SK-N-SH (cell line): Measurements from ENCODE around the gene APBA2. TPM values are rescaled to one million over a fixed set of nuclear protein-coding genes. Genes with fewer than 3 reads are reported as not detected.

Experiments
- CTCF ChIA-PET: fragments of 300-600, 350-600 bp; formaldehyde crosslinking; extraction: SDS; loops from one replicate; lab custom pipeline; 2021; lab: Yijun Ruan, JAX
- POLR2A ChIA-PET: fragments of 350-600 bp; sonication (Branson Sonifier 250); formaldehyde crosslinking; extraction: SDS; loops from one replicate; lab custom pipeline; 2020; ENCODE audit warnings: antibody characterized with exemption, inconsistent platforms; lab: Yijun Ruan, JAX
- DNase-seq: peaks from one replicate; pipeline ENCODE4 v3.0.0; 2012
- H2AFZ ChIP-seq: fragments of 200-600 bp; sonication (generic); 2 replicates; pipeline ENCODE4 v1.8.1; 2016; ENCODE audit warnings: antibody characterized with exemption, mild to moderate bottlenecking, low read depth
- H3F3A ChIP-seq: fragments of 200-600 bp; sonication (generic); replicated peaks from 2 replicates; pipeline ENCODE3; 2016; ENCODE audit warnings: antibody characterized with exemption, mild to moderate bottlenecking; ENCODE audit not compliant: insufficient read depth
- H3K27ac ChIP-seq, 2 experiments: fragments of 200-500 bp in 1 of 2; fragments of 200-600 bp in 1 of 2; sonication (Bioruptor generic) in 1 of 2; sonication (generic), shearing (Covaris generic) in 1 of 2; 2 replicates each; pipeline versions ENCODE4 v1.5.1 to v1.6.1; 2014 to 2016; ENCODE audit warnings: low read depth in 2 of 2, inconsistent platforms in 1 of 2, low read length in 1 of 2, mild to moderate bottlenecking in 1 of 2, mixed read lengths in 1 of 2
- H3K27me3 ChIP-seq: fragments of 200-600 bp; sonication (generic), shearing (Covaris generic); 2 replicates; pipeline ENCODE4 v1.6.1; 2016; ENCODE audit warnings: mixed run types; ENCODE audit not compliant: insufficient read depth
- H3K36me3 ChIP-seq, 2 experiments: fragments of 200-500 bp in 1 of 2; fragments of 200-600 bp in 1 of 2; sonication (Bioruptor generic) in 1 of 2; sonication (generic) in 1 of 2; replicated peaks in 1 of 2; 2 replicates each; pipeline versions ENCODE3 to v1.5.1; 2014 to 2016; ENCODE audit warnings: low read length in 1 of 2, mild to moderate bottlenecking in 1 of 2; ENCODE audit not compliant: insufficient read depth in 2 of 2, control insufficient read depth in 1 of 2
- H3K4me1 ChIP-seq, 2 experiments: fragments of 200-500 bp in 1 of 2; fragments of 200-600 bp in 1 of 2; sonication (Bioruptor generic) in 1 of 2; sonication (generic), shearing (Covaris generic) in 1 of 2; 2 replicates each; pipeline versions ENCODE4 v1.5.1 to v1.6.1; 2014 to 2016; ENCODE audit warnings: low read depth in 1 of 2, low read length in 1 of 2, mixed run types in 1 of 2; ENCODE audit not compliant: insufficient read depth in 2 of 2, control insufficient read depth in 1 of 2
- H3K4me2 ChIP-seq: fragments of 200-600 bp; sonication (generic), shearing (Covaris generic); 2 replicates; pipeline ENCODE4 v1.6.1; 2017; ENCODE audit warnings: mixed run types
- H3K4me3 ChIP-seq, 2 experiments: fragments of 200-500 bp in 1 of 2; fragments of 200-600 bp in 1 of 2; sonication (Bioruptor generic) in 1 of 2; sonication (generic), shearing (Covaris generic) in 1 of 2; 2 replicates each; pipeline versions ENCODE4 v1.5.1 to v1.8.1; 2014 to 2016; ENCODE audit warnings: low read depth in 2 of 2, inconsistent platforms in 1 of 2, low read length in 1 of 2, mild to moderate bottlenecking in 1 of 2, mixed read lengths in 1 of 2, moderate library complexity in 1 of 2
- H3K79me2 ChIP-seq: fragments of 200-600 bp; sonication (generic); 2 replicates; pipeline ENCODE4 v1.8.1; 2017; ENCODE audit warnings: mild to moderate bottlenecking; ENCODE audit not compliant: insufficient read depth
- H3K9ac ChIP-seq: fragments of 200-600 bp; sonication (generic); 2 replicates; pipeline ENCODE4 v1.6.1; 2017; ENCODE audit warnings: mixed run types
- H3K9me2 ChIP-seq: fragments of 200-600 bp; sonication (generic); 2 replicates; pipeline ENCODE4 v1.6.1; 2017; ENCODE audit warnings: mixed run types
- H3K9me3 ChIP-seq: fragments of 200-600 bp; sonication (generic); 2 replicates; pipeline ENCODE4 v1.6.1; 2017; ENCODE audit warnings: mixed run types, mild to moderate bottlenecking, moderate library complexity
- H4K20me1 ChIP-seq: fragments of 200-600 bp; sonication (generic); 2 replicates; pipeline ENCODE4 v1.6.1; 2017; ENCODE audit warnings: mild to moderate bottlenecking, mixed run types; ENCODE audit not compliant: insufficient read depth
- CTCF ChIP-seq: fragments of 200-600 bp; sonication (generic); IDR thresholded peaks from 2 replicates; pipeline ENCODE4 v1.6.1; 2017; ENCODE audit warnings: antibody characterized with exemption, mild to moderate bottlenecking, moderate library complexity
- ELF1 ChIP-seq: IDR thresholded peaks from 2 replicates; pipeline ENCODE4 v1.4.0; 2012
- GATA2 ChIP-seq: sonication (generic); formaldehyde crosslinking; IDR thresholded peaks from 2 replicates; pipeline ENCODE4 v1.5.0; 2020; ENCODE audit warnings: mild to moderate bottlenecking, missing genetic modification reagents
- MEF2A ChIP-seq: IDR thresholded peaks from 2 replicates; pipeline ENCODE4 v1.4.0; 2012; ENCODE audit warnings: low read depth, borderline replicate concordance
- PBX3 ChIP-seq: IDR thresholded peaks from 2 replicates; pipeline ENCODE4; 2012
- POLR2AphosphoS5 ChIP-seq: IDR thresholded peaks from 2 replicates; pipeline ENCODE4 v1.6.1; 2012; ENCODE audit warnings: low read depth, low read length
- RAD21 ChIP-seq: IDR thresholded peaks from 2 replicates; pipeline ENCODE4 v1.6.1; 2012; ENCODE audit warnings: mild to moderate bottlenecking, low read length
- RCOR1 ChIP-seq: fragments of 150-350 bp; IDR thresholded peaks from 2 replicates; pipeline ENCODE4 v1.6.1; 2017; ENCODE audit warnings: antibody characterized with exemption, low read length
- SMC3 ChIP-seq: IDR thresholded peaks from 2 replicates; pipeline ENCODE4 v1.6.1; 2012; ENCODE audit warnings: low read depth, low read length, improper control_type of control experiment
- TAF1 ChIP-seq: IDR thresholded peaks from 2 replicates; pipeline ENCODE4 v1.6.1; 2012; ENCODE audit warnings: low read depth, mild to moderate bottlenecking, low read length, moderate library complexity, borderline replicate concordance
- TEAD4 ChIP-seq: IDR thresholded peaks from 2 replicates; pipeline ENCODE4 v1.4.0; 2012; ENCODE audit warnings: mild to moderate bottlenecking, borderline replicate concordance; ENCODE audit not compliant: insufficient read depth
- YY1 ChIP-seq: IDR thresholded peaks from 2 replicates; pipeline ENCODE4 v1.4.0; 2012; ENCODE audit warnings: low read depth, mild to moderate bottlenecking
- ZBTB33 ChIP-seq: IDR thresholded peaks from 2 replicates; pipeline ENCODE4 v1.4.0; 2012; ENCODE audit warnings: low read depth, borderline replicate concordance
- WGBS: methylation state at CpG from one replicate; pipeline ENCODE4 v1.1.6; 2017; ENCODE audit warnings: low lambda C conversion rate; 5-methylcytosine and 5-hydroxymethylcytosine counted together
- polyA plus RNA-seq, 3 experiments: library from polyadenylated mRNA; depleted of rRNA; stranded (reverse); fragments of >200 nt; gene quantifications; 2 replicates each; pipeline ENCODE4 v1.2.3, GENCODE V29; 2012

APBA2 gene
- polyA plus RNA-seq, 1 of the 3 experiments (the other 2 are of a cell fraction), result 12.7 TPM

- 70% methylated on average over 6 of the region's 6 CpGs for WGBS
- CTCF ChIA-PET, result interaction anchor here (1.2 to 3.5 kb wide), 4 partner anchors 8 to 542 kb away, joined by 3 to 35 read pairs (median 14); no protein-coding TSS in a partner anchor
Observed at GRCh38 chr15:29138260-29138659, 252.5 kb downstream of the APBA2 start.

More at GRCh38 chr15:29138260-29138659, 252.5 kb downstream of the APBA2 start:
- H3K27ac ChIP-seq, result no peak overlapping the region
- no peaks in the 10 kb centered on the region for H3K9me3 ChIP-seq
- H4K20me1 ChIP-seq, result no peaks in the 10 kb centered on the region
- H3K9ac ChIP-seq, result no peak overlapping the region
- TF ChIP-seq RAD21, result no peak
- TF ChIP-seq YY1, result no peak
- no peak for TF ChIP-seq MEF2A
- TF ChIP-seq ZBTB33, result no peak
- no peak for TF ChIP-seq SMC3
- TF ChIP-seq RCOR1, result no peak
- no peak for TF ChIP-seq TAF1
- TF ChIP-seq GATA2 (CRISPR knock-in tag), result no peak
- no peak for TF ChIP-seq ELF1
- TF ChIP-seq CTCF, result no peak
- no peak for TF ChIP-seq PBX3
- no peak for TF ChIP-seq TEAD4
- no peak for TF ChIP-seq POLR2AphosphoS5
- no peak for DNase-seq
- peaks cover 0 to 17% of the 10 kb centered on the region in 2 experiments; a peak in 1 of 4 replicates for H3K4me1 ChIP-seq
- no peaks in the 10 kb centered on the region for H3F3A ChIP-seq
- no peak overlapping the region for H2AFZ ChIP-seq
- H3K4me2 ChIP-seq, result no peak overlapping the region
- H3K4me3 ChIP-seq, result no peak overlapping the region
- H3K79me2 ChIP-seq, result no peaks in the 10 kb centered on the region
- H3K36me3 ChIP-seq, result no peaks in the 10 kb centered on the region
- peaks cover 5% of the 10 kb centered on the region; the same call in 1 of the 2 replicates for H3K27me3 ChIP-seq
- H3K9me2 ChIP-seq, result no peaks in the 10 kb centered on the region
- POLR2A ChIA-PET, result no interaction called here
